H54 (cell line): Measurements from ENCODE around the gene RMDN2.
"Not testable (repeated sequence)": the region's sequence is repeated elsewhere in the genome, so short reads cannot be mapped to it uniquely, and the experiment has no call there.

Source experiments
- DNase-seq: peaks from one replicate; pipeline ENCODE4 v3.0.0; 2011; ENCODE audit warnings: low spot score, mixed read lengths; ENCODE audit not compliant: insufficient read length
- FAIRE-seq: peaks from 3 replicates; lab custom pipeline; 2011; peaks lifted over from hg19 to GRCh38; lab: Jason Lieb, UNC
- POLR2A ChIP-seq: IDR thresholded peaks from 2 replicates; pipeline ENCODE4 v1.6.1; 2011; ENCODE audit warnings: low read depth, mild to moderate bottlenecking, low read length

Gene RMDN2

DNA sequence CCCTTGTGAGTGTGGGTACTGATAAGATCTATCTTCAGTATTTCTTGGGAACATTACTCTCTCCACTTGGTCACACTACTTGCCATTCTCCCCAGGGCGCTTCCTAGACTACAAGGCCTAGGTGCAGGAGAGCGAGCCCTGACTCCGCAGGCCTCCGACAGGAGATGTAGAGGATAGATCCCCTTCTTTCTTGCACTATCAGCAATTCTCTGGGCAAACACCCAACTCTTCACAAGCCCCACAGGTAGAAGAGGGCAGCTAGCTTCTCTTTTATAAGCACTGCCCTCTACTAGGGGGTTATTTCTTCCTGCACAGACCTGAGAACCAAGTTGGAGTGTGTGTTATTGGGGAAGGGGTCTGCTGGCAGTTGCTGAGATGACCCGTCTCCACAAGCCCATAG is 10.7 kb upstream of the RMDN2 start:
- no peak for TF ChIP-seq POLR2A
- DNase-seq, result no peak
- no peak for FAIRE-seq

DNA sequence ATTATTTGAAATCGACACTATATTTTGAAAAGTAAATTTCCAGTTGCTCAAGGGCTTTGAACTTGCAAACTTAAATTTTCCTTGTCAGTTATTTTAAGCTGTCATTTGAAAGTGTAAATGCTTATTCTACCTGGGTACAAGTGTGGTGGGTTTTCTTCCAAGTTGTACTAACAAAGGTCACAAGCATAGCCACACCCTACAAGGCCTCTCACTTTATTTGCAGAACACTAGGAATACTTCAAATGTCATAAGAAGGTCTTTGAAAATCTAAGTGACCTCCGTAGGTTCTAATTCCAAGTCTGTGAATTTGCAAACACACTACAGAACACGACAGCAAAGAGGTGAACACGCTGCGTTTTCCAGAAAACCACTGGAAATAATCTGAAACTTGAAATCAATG is 9.3 kb upstream of the RMDN2 start:
- no peak for TF ChIP-seq POLR2A
- FAIRE-seq (no peak), DNase-seq (no peak)

DNA sequence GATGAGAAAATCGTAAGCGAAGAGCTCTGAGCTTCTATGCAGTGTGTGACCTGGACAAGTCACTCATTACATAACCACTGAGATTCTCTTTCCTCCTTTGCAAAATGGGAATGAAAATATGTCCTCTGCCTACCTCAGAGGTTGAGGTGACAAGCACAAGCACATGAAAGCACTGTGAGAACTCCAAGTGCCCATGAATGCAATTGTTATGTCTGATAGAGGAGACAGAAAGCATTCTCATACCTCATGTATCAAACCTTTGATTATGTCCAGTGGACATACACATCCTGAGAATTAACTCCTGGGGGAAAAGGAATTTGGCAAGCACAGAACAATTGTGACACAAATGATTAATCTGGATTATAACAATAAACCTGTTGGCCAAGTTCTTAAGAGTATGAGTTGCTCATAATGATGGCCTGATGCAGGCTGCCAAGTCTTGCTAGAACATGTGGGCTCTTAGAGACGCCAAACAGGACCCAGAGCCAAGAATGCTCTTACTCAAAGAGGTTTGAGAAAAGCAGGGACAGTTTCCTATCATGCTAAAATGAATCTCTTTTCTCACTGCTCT is 8.5 kb upstream of the RMDN2 start:
- DNase-seq (no peak), FAIRE-seq (peak; percentile 65)
- TF ChIP-seq POLR2A, result no peak

DNA sequence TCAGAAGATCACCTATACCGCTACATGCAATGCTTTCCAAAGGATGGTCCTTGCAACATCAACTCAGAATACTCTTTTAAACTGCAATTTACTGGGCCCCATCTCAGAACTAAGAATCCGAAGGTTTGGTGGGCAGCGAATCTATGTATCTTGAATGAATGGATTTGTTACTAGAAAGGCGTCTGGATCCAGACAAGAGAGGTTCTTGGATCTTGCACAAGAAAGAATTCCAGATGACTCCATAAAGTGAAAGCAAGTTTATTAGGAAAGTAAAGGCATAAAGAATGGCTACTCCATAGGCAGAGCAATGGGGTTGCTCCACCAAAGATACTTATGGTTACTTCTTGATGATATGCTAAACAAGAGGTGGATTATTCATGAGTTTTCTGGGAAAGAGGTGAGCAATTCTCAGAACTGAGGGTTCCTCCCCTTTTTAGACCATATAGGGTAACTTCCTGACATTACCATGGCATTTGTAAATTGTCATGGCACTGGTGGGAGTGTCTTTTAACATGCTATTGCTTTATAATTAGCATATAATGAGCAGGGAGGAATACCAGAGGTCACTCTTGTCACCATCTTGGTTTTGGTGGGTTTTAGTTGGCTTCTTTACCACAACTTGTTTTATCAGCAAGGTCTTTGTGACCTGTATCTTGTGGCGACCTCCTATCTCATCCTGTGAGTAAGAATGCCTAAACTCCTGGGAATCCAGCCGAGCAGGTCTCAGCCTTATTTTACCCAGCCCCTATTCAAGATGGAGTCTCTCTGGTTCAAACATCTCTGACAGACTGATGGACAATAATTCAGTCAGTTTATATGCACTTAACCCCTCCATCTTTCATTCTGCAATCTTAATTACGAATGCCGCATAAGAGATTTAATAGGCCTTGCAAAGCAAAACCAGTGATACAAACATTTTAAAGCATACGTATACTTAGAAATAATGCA is 7.5 kb upstream of the RMDN2 start:
- DNase-seq (no peak), FAIRE-seq (no peak)
- no peak for TF ChIP-seq POLR2A

DNA sequence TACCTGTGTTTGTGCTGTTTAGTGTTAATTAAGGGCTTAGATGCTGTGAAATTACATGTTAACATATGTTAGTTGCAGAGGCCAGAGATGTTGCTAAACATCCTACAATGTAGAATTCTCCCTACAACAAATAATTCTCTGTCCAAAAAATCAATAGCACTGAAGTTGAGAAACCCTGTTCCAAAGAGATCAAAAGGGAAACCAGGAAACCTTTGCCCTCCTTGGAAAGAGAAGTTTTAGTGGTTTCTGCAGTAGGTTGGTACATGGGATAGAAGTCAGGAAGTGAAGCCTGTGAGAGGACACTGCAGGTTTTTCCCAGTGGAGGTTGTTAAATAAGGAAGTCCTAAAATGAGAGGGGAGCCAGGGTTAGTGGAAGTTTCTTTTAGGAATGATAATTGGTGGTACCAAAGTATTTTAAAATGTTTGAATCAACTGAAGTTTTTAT is 6.3 kb upstream of the RMDN2 start:
- FAIRE-seq (no peak), DNase-seq (no peak)
- no peak for TF ChIP-seq POLR2A

DNA sequence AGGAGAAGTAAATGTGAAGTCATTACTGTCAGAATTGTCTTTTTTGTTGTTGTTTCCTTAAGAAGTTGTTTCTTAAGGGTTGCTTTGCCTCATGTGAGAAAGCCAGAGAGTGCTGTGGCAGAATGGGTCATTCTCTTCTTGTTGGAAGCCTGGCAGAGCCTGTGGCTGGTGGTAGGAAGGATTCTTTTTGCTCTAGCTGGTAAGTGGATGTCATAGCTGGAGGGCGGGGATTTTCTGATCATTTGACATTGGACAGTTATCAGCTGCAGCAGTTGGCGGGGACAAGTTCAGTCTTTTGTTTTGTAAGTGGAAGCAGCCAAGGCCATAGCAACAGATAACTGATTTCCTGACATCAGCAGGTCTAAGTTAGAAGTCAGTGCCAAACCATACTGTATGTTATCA is 5.5 kb upstream of the RMDN2 start:
- DNase-seq, result no peak
- TF ChIP-seq POLR2A, result no peak
- FAIRE-seq, result no peak

DNA sequence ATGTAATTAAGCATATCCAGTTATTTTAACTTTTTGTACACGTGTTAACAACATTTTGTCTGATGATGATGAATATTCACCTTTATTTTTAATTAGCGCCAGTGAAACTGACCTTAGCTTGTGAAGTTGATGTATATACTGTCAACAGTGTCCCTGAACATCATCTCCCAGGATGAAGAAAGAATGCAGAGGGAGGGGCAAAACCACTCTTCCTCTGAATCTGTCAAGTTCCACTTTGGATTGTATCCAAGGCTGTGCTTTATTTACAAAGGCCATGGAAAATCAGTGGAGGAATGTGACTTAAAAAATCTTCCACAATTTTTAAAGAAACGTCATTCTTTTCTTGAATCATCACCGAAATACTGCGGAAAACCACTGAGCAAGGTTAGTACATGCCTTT is 4.5 kb upstream of the RMDN2 start:
- FAIRE-seq (no peak), DNase-seq (no peak)
- TF ChIP-seq POLR2A, result no peak

DNA sequence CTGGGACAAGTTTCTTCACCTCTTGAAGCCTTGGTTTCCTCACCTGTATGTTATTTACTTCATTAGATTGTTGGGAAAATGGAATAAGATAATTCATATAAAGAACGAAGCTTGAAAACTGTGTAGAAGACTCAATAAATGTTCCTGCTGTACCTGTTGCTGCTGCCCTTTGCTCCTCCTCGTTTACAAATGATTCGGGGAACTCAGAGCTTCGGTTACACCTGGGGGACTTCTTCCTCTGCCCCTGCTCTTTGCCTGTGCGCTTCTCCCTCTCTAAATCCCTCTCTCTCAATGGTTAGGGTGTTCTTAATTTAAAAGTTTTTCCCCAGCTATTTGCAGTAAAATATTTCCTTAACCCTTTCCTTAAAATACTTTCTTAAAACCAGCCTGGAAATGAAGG is 3.3 kb upstream of the RMDN2 start:
- TF ChIP-seq POLR2A, result no peak
- FAIRE-seq (no peak), DNase-seq (no peak)

DNA sequence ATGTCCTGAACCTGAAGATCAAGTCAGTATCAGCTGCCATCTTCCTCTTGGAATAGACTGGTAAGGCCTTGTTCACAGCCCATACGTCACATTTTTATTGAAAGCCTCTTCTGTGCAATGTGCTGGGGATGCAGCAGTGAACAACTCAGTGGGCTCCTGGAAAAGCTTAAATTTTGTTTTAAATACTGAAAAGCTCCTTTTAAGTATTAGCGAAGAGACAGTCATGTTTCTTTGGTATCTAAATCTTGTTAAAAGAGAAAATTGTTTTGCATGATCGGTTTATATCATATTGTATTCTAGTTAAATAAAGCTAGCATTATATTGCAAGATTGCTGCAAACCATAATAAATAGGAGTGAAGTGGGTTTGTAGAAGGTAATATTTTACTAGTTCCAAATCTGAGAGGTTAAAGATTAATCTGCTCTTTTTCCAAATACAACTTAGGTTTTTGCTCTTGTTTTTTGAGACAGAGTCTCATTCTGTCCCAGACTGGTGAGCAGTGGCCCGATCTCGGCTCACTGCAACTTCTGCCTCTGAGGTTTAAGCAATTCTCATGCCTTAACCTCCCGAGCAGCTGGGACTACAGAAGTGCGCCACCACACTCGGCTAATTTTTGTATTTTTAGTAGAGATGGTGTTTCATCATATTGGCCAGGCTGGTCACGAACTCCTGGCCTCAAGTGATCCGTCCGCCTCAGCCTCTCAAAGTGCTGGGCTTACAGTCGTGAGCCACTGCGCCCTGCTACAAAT is 1.6 kb upstream of the RMDN2 start:
- FAIRE-seq, result no peak
- DNase-seq, result no peak
- TF ChIP-seq POLR2A, result no peak

DNA sequence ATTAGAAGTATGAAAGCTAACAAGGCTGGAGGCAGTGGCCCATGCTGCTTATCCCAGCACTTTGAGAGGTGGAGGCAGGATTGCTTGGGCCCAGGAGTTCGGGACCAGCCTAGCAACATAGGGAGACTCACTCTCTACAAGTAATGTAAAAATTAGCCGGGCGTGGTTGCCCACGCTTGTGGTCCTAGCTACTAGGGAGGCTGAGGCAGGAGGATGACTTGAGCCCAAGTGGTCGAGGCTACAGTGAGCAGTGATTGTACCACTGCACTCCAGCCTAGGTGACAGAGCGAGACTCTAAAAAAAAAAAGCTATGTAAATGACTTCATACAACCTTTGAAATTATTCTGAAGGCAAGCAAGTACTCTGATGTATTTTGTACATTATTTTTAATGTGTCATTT is 1.5 kb downstream of the RMDN2 start:
- DNase-seq, result no peak
- TF ChIP-seq POLR2A, result no peak
- no peak for FAIRE-seq

DNA sequence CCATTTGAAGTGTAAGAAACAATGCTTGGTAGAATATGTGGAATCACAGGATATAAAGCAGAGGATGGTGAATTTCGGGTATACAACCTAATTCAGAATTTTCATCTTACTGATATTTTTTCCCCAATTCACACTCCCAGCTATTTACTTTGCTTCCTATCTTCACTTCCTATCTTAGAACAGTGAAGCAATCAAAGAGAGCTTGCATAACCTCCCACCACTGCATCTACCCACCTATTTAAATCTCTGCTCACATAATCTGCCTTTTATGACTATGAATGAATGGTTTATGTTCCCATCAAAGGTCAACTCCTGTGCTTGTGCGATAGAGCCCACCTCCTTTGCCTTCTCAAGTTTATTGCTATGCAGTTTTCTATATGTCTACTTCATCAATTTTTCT is 3.3 kb downstream of the RMDN2 start:
- TF ChIP-seq POLR2A, result no peak
- FAIRE-seq (no peak), DNase-seq (no peak)

DNA sequence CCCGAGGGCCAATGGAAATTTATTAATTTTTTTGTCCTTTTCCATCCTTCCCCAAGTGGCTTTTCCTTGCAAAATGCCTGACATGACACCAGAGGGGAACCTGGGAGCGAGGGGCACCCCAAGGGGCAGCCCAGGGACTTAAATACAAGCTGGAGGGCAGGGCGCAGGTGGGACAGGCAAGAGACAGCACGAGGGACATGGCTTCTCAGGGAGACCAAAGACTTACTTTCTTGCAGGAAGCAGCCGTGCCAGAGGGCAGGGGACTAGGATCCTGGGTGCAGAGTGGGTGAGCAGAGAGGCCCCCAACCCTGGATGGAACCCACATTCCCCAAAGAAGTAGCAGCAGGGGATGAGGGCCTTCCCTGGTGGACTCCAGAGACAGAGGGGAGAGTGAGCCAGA is 5.3 kb downstream of the RMDN2 start:
- not testable (repeated sequence) for DNase-seq, FAIRE-seq

DNA sequence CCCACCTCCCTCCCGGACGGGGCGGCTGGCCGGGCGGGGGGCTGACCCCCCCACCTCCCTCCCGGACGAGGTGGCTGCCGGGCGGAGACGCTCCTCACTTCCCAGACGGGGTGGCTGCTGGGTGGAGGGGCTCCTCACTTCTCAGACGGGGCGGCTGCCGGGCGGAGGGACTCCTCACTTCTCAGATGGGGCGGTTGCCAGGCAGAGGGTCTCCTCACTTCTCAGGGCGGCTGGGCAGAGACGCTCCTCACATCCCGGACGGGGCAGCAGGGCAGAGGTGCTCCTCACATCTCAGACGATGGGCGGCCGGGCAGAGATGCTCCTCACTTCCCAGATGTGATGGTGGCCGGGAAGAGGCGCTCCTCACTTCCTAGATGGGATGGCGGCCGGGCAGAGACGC is 7.8 kb downstream of the RMDN2 start:
- not testable (repeated sequence) for FAIRE-seq

More for the DNA sequence above, 7.8 kb downstream of the RMDN2 start:
- not testable (repeated sequence) for DNase-seq
